AG09309 (cell line): ENCODE results near the gene ZNF280B.
"Not testable (repeated sequence)": the region's sequence is repeated elsewhere in the genome, so short reads cannot be mapped to it uniquely, and the experiment has no call there.

ENCODE experiments used
- DNase-seq: peaks from one replicate; pipeline ENCODE4 v3.0.0-alpha.2; 2010; ENCODE audit warnings: low read depth
- H3K4me3 ChIP-seq: 2 replicates; pipeline ENCODE4 v1.5.1; 2011; ENCODE audit warnings: mild to moderate bottlenecking, low read depth, low read length, moderate library complexity; ENCODE audit not compliant: control insufficient read depth
- TF ChIP-seq, protein P1 (sequence below): IDR thresholded peaks from 2 replicates; pipeline ENCODE4 v1.5.1; 2011; ENCODE audit warnings: mild to moderate bottlenecking, low read depth, low read length, inconsistent platforms; ENCODE audit not compliant: insufficient read depth, control insufficient read depth; ENCODE audit errors: missing control alignments

The ZNF280B gene

GRCh38 chr22:22520020-22520656 is 11.6 kb upstream of the ZNF280B start, which contains the start of gene ZNF280A:
Gene ZNF280A, minus strand, starts transcription at chr22:22520270. Its CDS starts 4,640 bp downstream, at chr22:22515630.
- TF ChIP-seq, protein P1, sequence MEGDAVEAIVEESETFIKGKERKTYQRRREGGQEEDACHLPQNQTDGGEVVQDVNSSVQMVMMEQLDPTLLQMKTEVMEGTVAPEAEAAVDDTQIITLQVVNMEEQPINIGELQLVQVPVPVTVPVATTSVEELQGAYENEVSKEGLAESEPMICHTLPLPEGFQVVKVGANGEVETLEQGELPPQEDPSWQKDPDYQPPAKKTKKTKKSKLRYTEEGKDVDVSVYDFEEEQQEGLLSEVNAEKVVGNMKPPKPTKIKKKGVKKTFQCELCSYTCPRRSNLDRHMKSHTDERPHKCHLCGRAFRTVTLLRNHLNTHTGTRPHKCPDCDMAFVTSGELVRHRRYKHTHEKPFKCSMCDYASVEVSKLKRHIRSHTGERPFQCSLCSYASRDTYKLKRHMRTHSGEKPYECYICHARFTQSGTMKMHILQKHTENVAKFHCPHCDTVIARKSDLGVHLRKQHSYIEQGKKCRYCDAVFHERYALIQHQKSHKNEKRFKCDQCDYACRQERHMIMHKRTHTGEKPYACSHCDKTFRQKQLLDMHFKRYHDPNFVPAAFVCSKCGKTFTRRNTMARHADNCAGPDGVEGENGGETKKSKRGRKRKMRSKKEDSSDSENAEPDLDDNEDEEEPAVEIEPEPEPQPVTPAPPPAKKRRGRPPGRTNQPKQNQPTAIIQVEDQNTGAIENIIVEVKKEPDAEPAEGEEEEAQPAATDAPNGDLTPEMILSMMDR, result no peak
- DNase-seq, result no peak
- no peak within 1 kb of the TSS for H3K4me3 ChIP-seq

GRCh38 chr22:22519591-22519990 is 11.0 kb upstream of the ZNF280B start:
- DNase-seq, result no peak
- TF ChIP-seq, protein P1, result no peak
- no peak overlapping the region for H3K4me3 ChIP-seq

DNA sequence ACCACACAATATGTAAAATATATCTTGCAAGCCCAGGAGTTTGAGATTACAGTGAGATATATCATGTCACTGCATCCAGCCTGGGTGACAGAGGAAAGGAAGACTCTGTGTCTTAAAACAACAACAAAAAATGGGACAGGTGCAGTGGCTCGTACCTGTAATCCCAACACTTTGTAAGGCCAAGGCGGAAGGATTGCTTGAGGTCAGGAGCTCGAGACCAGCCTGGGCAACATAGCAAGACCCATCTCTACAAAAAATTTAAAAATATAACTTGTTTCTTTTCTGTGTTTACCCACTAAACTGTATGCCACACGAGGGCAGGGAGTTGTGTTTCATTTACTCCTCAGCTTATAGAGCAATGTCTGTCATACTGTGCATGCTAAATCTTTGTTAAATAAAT is 8.4 kb upstream of the ZNF280B start:
- TF ChIP-seq, protein P1, result no peak
- DNase-seq, result no peak
- H3K4me3 ChIP-seq, result no peak overlapping the region

DNA sequence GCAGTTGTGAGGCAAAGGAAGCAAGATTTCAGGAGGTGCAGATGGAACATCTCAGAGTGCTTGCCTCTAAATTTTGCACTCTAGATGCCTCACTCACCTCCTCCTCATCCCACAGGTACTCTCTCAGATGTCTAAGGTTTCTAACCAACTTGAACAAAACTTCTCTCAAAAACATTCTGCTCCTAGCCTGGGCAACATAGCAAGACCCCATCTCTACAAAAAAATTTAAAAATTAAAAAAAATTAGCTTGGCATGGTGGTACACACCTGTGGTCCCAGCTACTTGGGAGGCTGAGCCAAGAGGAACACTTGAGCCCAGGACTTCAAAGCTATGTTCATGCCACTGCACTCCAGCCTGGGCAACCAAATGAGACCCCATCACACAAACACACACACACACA is 7.3 kb upstream of the ZNF280B start:
- no peak for DNase-seq
- TF ChIP-seq, protein P1, result no peak
- no peak overlapping the region for H3K4me3 ChIP-seq

DNA sequence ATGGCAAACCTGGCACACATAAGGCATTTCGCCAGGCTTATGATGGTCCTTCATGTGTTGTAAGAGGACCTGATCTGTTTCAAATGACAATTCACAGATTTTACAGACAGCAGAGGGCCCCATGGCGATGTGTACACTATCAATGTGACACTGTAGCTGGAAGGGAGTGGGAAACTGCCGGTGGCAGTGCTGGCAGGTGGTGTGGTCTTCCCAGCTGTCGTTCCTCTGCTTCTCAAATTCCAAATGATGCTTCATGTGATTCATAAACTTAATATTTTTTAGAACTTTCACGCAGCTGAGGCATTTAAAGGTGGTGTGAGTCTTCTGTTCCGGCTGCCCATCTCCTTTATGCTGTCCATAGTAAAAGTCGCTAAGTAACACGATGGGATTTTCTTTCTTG is 5.9 kb upstream of the ZNF280B start:
- not testable (repeated sequence) for DNase-seq, H3K4me3 ChIP-seq

DNA sequence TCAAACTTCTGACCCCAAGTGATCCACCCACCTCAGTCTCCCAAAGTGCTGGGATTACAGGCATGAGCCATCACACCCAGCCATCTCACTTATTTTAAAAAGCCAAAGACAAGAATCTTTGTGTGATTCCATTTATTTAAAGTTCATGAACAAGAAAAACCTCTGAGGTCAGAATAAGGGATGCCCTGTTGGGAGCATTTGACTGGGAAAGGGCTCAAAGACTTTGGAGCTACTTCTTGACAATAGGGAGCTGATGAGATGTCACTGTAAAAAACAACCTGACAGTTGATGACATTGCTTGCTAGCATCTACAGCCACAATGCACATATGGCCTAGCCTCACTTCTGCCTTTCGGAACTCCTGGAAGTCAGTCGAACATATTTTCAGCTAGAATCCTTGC is 5.1 kb upstream of the ZNF280B start:
- TF ChIP-seq, protein P1, result no peak
- H3K4me3 ChIP-seq, result no peak overlapping the region
- DNase-seq, result no peak

GRCh38 chr22:22512951-22513350 is 4.4 kb upstream of the ZNF280B start:
- TF ChIP-seq, protein P1, result no peak
- no peak for DNase-seq
- H3K4me3 ChIP-seq, result no peak overlapping the region

DNA sequence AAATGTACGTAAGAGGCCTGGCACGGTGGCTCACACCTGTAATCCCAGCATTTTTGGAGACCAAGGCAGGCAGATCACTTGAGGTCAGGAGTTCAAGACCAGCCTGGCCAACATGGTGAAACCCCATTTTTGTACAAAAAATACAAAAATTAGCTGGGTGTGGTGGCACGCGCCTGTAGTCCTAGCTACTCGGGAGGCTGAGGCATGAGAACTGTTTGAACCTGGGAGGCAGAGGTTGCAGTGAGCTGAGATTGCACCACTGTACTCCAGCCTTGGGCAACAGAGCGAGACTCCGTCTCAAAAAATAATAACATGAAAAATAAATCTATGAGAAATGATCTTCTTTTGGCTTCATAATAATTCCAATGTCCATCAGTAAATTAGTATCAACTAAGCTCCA is 2.3 kb upstream of the ZNF280B start:
- H3K4me3 ChIP-seq, DNase-seq: not testable (repeated sequence)

GRCh38 chr22:22509912-22510311 is 1.4 kb upstream of the ZNF280B start:
- H3K4me3 ChIP-seq, DNase-seq: not testable (repeated sequence)
